Stimulated activated naive CD8-positive, alpha-beta T cell treated with anti-CD3 and anti-CD28 coated beads, Interleukin-15, amount 100 ng/mL, for 72 hours (primary cell): ENCODE results near the gene SETD2.
A peak's percentile ranks its signal among the peaks of the same experiment; 100 is the strongest.
"Not testable (repeated sequence)": the region's sequence is repeated elsewhere in the genome, so short reads cannot be mapped to it uniquely, and the experiment has no call there.

Source experiments
- ATAC-seq: fragments of 150-1000 bp; cut with Tn5 transposase; 2 replicates; pipeline ENCODE4 v1.10.0; 2021; ENCODE audit warnings: mild to moderate bottlenecking, moderate library complexity
- DNase-seq, 2 donors: peaks; one replicate each; pipeline ENCODE4 v3.0.0; 2021 to 2022
- H3K27ac Mint-ChIP-seq, 2 donors: one replicate each; pipeline ENCODE4 v1.8.0; 2022; ENCODE audit warnings: mild to moderate bottlenecking in 2 of 2, mixed read lengths in 2 of 2, moderate library complexity in 2 of 2
- H3K27me3 Mint-ChIP-seq: one replicate; pipeline ENCODE4 v1.8.0; 2022; ENCODE audit warnings: mixed read lengths
- H3K4me1 Mint-ChIP-seq: one replicate; pipeline ENCODE4 v1.8.0; 2022; ENCODE audit warnings: mild to moderate bottlenecking, mixed read lengths
- H3K4me3 Mint-ChIP-seq, 2 donors: one replicate each; pipeline ENCODE4 v1.8.0; 2022; ENCODE audit warnings: mild to moderate bottlenecking in 2 of 2, mixed read lengths in 2 of 2, moderate library complexity in 1 of 2
- H3K9me3 Mint-ChIP-seq, 2 donors: one replicate each; pipeline ENCODE4 v1.8.0; 2022; ENCODE audit warnings: mixed read lengths in 2 of 2

SETD2 gene, protein sequence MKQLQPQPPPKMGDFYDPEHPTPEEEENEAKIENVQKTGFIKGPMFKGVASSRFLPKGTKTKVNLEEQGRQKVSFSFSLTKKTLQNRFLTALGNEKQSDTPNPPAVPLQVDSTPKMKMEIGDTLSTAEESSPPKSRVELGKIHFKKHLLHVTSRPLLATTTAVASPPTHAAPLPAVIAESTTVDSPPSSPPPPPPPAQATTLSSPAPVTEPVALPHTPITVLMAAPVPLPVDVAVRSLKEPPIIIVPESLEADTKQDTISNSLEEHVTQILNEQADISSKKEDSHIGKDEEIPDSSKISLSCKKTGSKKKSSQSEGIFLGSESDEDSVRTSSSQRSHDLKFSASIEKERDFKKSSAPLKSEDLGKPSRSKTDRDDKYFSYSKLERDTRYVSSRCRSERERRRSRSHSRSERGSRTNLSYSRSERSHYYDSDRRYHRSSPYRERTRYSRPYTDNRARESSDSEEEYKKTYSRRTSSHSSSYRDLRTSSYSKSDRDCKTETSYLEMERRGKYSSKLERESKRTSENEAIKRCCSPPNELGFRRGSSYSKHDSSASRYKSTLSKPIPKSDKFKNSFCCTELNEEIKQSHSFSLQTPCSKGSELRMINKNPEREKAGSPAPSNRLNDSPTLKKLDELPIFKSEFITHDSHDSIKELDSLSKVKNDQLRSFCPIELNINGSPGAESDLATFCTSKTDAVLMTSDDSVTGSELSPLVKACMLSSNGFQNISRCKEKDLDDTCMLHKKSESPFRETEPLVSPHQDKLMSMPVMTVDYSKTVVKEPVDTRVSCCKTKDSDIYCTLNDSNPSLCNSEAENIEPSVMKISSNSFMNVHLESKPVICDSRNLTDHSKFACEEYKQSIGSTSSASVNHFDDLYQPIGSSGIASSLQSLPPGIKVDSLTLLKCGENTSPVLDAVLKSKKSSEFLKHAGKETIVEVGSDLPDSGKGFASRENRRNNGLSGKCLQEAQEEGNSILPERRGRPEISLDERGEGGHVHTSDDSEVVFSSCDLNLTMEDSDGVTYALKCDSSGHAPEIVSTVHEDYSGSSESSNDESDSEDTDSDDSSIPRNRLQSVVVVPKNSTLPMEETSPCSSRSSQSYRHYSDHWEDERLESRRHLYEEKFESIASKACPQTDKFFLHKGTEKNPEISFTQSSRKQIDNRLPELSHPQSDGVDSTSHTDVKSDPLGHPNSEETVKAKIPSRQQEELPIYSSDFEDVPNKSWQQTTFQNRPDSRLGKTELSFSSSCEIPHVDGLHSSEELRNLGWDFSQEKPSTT (N-terminal part only)

DNA sequence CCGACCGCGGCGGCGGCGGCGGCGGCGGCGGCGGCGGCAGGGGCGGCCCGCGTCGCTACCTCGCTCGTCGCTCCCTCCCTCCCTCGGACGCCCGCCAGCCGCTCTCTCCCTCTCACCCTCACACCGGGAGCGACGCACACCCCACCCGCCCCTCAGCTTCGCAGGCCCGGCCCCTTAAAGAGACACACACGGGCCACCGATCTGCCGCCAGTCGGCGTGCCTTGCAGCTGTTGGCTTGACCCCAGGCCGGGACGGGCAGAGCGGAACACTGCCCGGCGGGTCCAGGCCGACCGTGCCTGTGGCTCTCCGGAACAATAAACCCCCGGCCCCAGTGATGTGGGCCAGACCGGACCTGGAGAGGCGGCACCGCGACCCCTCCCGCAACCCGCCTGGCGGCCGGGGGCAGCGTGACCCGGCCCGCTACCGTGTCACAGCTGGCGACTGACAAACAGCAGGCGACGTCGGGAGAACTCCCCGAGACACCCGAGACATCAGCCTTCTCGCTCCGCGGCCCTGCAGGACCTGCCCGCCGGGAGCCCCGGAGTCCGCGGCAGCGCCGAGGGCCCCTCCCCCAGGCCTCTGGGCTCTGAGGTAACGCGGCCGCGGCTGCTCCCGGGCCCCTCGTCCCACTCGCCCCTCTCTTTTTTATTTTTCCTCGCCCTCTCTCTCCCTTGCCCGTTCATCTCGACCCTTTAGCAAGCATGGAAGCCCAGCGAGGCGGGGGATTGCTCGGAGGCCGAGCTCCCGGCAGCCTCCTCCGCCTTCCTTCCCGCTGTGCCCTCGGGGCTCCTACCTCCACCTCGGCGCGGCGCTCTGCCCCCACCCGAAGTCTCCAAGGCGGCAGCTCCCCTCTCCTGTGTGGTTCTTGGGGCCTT, at the start of gene SETD2:
TSS of gene SETD2 (minus strand) at position 107 of the 875 bp plus-strand sequence. CDS start 189 bp downstream, outside the sequence.
- Mint-ChIP-seq H3K4me1 (peaks cover 45% of the 10 kb centered on the region), H3K4me3 (peak within 1 kb of the TSS; percentile 86 to 99), H3K9me3 (no peaks in the 10 kb centered on the region), H3K27ac (peak within 1 kb of the TSS; percentile 99), H3K27me3 (no peaks in the 10 kb centered on the region)
- peak; percentile 92 for ATAC-seq
- peak; percentile 85 for DNase-seq

DNA sequence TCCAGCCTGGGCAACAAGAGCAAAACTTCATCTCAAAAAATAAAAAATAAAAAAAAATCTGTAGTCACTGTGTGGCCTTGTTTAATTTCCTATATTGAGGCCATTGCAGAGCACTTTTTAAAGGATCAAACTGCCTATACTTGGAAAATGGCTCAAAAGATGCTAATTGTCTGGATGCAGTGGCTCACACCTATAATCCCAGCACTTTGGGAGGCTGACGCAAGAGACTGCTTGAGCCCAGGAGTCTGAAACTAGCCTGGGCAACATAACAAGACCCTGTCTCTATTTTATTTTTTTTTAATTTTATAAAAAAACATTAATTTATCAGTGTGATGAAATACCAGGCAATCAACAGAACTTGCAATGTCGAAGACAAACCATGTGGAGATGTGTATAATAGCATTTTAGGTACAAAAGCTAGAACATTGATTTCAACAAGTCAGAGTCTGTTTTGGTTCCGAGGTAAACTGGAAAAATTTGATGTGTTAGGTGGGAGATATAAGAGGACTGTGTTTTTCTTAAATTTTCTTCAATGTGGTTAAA, 47.0 kb upstream of the SETD2 start:
- H3K4me3 Mint-ChIP-seq = no peak overlapping the region
- H3K4me1 Mint-ChIP-seq = no peaks in the 10 kb centered on the region
- no peak for ATAC-seq
- H3K27me3 Mint-ChIP-seq = no peaks in the 10 kb centered on the region
- no peak overlapping the region for H3K27ac Mint-ChIP-seq
- no peak for DNase-seq
- no peaks in the 10 kb centered on the region for H3K9me3 Mint-ChIP-seq

DNA sequence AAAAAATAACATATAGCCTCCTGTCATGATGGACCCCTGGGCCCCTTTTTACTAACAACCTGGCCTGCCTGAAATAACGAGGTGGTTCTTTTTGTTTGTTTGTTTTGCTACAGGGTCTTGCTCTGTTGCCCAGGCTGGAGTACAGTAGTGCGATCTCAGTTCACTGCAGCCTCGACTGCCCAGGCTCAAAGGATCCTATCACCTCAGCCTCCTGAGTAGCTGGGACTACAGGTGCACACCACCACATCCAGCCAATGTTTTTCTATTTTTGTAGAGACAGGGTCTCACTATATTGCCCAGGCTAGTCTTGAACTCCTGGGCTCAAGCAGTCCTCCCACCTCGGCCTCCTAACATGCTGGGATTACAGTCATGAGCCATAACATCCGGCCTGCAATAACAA, 42.1 kb upstream of the SETD2 start:
- not testable (repeated sequence) for H3K9me3 Mint-ChIP-seq, ATAC-seq, H3K27ac Mint-ChIP-seq, H3K4me1 Mint-ChIP-seq, H3K4me3 Mint-ChIP-seq, H3K27me3 Mint-ChIP-seq, DNase-seq

DNA sequence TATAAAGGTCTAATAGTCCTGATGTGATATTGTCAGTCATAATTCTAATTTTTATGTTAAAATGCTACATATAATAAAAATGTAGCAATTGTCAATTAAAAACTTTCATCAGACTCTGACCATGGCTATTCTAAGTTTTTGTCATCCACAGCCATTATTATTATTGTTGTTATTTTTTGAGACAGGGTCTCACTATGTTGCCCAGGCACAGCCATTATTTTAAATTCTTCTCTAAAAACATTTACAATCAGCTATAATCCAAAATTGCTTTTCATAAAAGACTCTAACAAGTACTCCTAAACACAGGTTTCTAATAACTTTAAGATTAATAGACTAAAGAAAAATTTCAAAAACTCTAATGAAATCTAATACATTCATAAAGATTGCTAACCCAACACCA, 41.0 kb upstream of the SETD2 start:
- DNase-seq = no peak
- H3K27me3 Mint-ChIP-seq = no peaks in the 10 kb centered on the region
- ATAC-seq = no peak
- no peak overlapping the region for H3K4me3 Mint-ChIP-seq
- no peaks in the 10 kb centered on the region for H3K9me3 Mint-ChIP-seq
- H3K27ac Mint-ChIP-seq = no peak overlapping the region
- H3K4me1 Mint-ChIP-seq = no peaks in the 10 kb centered on the region

DNA sequence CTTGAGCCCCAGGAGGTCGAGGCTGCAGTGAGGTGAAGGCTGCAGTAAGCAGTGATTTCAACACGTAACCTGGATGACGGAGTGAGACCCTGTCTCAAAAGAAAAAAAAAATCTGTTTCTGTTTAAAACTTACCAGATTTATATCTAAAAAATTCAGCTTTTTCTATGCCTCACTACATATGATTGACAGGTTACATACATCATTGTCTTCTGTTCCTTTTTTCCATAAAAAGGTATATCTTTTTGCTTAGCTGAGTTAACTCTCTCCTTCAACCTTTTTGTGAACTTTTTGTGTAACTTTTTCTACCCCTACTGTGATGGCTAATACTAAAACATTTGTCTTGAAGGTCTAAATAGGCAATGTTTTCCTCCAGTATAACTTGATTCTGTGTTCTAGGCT, 38.6 kb upstream of the SETD2 start:
- Mint-ChIP-seq H3K27ac (no peak overlapping the region), H3K27me3 (no peaks in the 10 kb centered on the region), H3K9me3 (no peaks in the 10 kb centered on the region), H3K4me1 (no peaks in the 10 kb centered on the region), H3K4me3 (no peak overlapping the region)
- DNase-seq (no peak), ATAC-seq (no peak)

DNA sequence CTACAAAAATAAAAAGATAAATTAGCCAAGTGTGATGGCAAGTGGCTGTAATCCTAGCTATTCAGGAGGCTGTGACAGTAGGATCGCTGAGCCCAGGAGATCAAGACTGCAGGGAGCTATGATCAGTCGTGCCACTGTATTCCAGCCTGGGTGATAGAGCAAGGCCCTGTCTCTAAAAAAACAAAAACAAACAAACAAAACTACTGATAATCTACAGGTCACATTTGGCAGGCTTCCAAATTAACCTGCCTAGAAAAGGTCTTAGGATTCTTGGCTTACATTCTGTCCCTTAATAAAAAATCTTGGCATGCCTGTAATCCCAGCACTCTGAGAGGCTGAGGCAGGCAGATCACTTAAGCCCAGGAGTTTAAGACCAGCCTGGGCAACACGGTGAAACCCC, 33.4 kb upstream of the SETD2 start:
- Mint-ChIP-seq H3K4me3 (no peak overlapping the region), H3K27ac (no peak overlapping the region), H3K4me1 (no peaks in the 10 kb centered on the region), H3K27me3 (no peaks in the 10 kb centered on the region), H3K9me3 (no peaks in the 10 kb centered on the region)
- DNase-seq = no peak
- no peak for ATAC-seq

DNA sequence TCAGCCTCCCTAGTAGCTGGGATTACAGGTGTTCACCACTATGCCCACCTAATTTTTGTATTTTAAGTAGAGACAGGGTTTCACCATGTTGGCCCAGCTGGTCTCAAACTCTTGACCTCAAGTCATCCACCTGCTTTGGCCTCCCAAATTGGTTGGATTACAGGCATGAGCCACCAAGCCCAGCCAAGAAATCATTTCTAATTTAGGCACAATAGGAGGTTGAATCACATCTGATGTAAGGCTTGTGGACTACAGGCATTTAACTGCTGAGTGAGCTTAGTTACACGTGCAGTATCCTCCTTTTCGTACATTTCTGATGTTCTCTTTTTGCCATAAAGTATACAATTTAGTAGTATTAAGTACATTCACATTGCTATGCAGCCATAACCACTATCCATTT, 31.1 kb upstream of the SETD2 start:
- Mint-ChIP-seq H3K4me1 (no peaks in the 10 kb centered on the region), H3K27ac (no peak overlapping the region), H3K9me3 (no peaks in the 10 kb centered on the region), H3K4me3 (no peak overlapping the region), H3K27me3 (no peaks in the 10 kb centered on the region)
- DNase-seq (no peak), ATAC-seq (no peak)

DNA sequence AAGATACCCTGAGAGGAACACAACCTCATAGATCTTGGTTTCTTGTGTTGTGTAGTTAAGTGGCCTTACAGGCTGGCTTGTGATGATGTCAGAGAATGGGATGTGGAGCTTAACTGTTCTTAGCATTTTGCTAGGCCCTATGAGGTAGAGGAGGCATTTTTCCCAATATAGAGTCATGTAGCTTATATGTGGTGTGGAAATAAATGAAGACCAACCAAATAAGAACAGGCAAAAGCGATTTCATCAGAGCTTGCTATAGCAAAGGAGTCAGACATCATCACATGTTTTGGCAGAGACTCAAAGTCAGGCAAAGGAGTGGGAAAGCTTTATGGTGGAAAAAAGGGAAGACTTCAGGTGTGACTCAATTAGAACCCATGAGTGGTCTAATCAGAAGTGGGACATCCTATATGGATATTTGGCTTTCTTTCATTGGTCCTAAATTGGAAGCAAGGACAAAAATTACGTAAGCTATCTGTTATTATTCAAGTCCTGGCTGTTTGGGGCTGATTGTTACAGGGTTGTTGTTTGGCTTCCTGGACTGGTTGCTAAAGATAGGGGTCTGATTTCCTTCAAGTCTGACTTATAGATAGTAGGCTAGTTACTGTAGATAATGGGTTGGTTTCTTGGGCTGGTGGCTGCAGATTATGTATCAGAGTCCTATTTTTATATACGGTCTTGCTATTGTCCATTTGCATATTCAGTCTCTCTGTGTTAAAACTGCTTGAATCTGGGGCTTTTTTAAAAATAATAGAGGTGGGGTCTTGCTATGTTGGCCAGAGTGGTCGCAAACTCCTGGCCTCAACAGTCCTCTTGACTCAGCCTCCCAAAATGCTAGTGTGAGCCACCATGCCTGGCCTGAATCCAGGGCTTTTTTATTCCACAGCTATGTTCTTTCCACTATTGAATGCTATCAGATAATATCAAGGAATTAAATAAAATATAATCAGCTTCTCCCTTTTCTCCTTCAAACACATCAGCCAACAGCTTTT, 30.3 kb upstream of the SETD2 start:
- no peak for ATAC-seq
- no peaks in the 10 kb centered on the region for H3K4me1 Mint-ChIP-seq
- H3K27ac Mint-ChIP-seq = no peak overlapping the region
- no peak for DNase-seq
- no peak overlapping the region for H3K4me3 Mint-ChIP-seq
- no peaks in the 10 kb centered on the region for H3K9me3 Mint-ChIP-seq
- H3K27me3 Mint-ChIP-seq = no peaks in the 10 kb centered on the region

DNA sequence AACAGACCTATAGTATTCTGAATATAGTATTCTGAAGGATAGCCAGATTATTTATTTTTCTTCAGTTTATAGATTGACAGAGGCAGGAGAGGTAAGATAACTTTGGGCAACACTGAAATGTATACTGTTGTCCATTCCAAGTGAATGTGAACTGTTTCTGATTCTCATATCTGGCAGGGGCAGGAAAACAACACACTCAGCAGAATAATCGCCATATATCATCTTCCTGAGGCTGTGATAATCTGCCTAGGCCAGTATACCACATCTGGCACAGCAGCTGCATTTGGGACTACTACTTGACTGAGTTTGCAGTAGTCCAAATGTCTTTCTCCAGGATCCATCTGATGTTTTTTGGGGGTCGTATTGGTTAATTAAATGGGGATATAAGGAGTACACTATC, 22.4 kb upstream of the SETD2 start:
- H3K27ac Mint-ChIP-seq = no peak overlapping the region
- no peak overlapping the region for H3K4me3 Mint-ChIP-seq
- H3K27me3 Mint-ChIP-seq = no peaks in the 10 kb centered on the region
- DNase-seq (no peak), ATAC-seq (no peak)
- H3K4me1 Mint-ChIP-seq = no peaks in the 10 kb centered on the region
- H3K9me3 Mint-ChIP-seq = no peaks in the 10 kb centered on the region

DNA sequence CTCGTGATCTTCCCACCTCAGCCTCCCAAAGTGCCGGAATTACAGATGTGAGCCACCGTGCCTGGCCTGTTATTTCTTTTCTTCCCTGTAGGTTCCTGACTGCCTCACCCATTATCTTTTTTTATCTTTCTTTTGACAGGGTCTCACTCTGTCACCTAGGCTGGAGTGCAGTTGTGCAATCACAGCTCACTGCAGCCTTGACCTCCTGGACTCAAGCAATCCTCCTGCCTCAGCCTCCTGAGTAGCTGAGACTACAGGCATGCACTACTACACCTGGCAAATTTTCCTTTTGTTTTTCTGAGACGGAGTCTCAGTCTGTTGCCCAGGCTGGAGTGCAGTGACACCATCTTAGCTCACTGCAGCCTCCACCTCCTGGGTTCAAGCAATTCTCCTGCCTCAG, 17.8 kb upstream of the SETD2 start:
- H3K4me1 Mint-ChIP-seq, H3K27me3 Mint-ChIP-seq, DNase-seq, H3K9me3 Mint-ChIP-seq, ATAC-seq, H3K27ac Mint-ChIP-seq, H3K4me3 Mint-ChIP-seq: not testable (repeated sequence)

DNA sequence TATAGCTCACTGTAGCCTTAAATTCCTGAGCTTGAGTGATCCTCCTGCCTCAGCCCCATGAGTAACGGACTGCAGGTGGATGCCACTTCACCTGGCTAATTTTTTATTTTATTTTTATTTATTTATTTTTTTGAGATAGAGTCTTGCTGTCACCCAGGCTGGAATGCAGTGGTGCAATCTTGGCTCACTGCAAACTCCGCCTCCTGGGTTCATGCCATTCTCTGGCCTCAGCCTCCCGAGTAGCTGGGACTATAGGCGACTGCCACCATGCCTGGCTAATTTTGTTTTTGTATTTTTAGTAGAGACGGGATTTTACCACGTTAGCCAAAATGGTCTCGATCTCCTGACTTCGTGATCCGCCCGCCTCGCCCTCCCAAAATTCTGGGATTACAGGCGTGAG, 16.1 kb upstream of the SETD2 start:
- H3K4me3 Mint-ChIP-seq, H3K4me1 Mint-ChIP-seq: not testable (repeated sequence)

DNA sequence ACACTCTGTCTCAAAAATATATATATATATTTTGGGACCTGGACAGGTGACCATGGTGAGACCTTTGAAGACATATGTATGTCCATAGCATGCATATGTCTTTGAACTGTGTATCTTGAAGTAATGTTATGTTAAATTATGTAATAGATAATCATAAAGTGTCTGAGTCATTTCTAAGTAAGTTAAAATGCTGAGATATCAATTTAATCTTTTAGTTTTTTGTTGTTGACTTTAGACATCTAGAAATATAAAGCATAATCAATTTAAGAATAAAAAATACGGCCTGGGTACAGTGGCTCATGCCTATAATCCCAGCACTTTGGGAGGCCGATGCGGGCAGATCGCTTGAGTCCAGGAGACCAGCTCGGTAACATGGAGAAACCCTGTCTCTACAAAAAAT, 12.7 kb upstream of the SETD2 start:
- Mint-ChIP-seq H3K4me1 (peaks cover 10% of the 10 kb centered on the region), H3K4me3 (no peak overlapping the region), H3K27me3 (no peaks in the 10 kb centered on the region), H3K9me3 (no peaks in the 10 kb centered on the region), H3K27ac (no peak overlapping the region)
- ATAC-seq (no peak), DNase-seq (no peak)

More for the DNA sequence above, 16.1 kb upstream of the SETD2 start:
- not testable (repeated sequence) for ATAC-seq, H3K27ac Mint-ChIP-seq, H3K27me3 Mint-ChIP-seq, H3K9me3 Mint-ChIP-seq, DNase-seq

DNA sequence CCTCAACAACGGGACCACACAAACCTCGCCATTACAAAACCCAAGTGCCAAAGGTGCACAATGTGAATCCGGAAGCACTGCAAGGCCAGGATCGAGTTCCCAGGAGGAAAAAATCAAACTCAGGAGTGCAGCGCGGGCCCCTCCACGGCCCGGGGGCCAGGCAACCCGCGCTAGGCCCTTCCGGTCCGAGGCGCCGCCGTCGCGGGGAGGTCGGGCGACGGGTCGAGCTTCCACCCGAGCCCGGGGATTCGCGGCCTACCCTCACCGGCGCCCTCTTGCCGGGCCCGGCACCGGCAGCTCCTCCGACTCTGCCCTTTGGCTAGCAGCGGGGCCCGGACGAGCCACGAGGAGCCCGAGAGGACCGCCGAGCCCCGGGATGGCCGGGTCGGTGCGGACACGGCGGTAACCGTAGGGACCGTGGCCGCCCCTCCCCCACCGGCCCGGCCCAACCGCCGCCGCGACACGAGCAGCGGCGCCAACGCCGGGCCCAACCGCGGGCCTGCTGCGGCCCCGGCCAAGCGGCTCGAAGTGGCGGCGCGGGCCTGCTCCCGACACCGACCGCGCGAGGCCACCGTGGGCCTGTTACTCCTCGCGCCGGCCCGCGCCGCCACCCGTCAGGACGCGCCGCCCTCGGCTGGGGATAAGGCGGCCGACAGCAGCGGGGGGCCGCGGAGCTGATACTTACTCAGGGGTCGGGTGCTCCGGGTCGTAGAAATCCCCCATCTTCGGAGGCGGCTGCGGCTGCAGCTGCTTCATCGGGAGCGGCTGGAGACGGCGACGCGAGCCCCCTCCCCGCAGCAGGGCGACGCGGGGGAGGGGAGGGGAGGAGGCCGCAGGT, 525 bp downstream of the SETD2 start:
- ATAC-seq (peak; percentile 38), DNase-seq (peak; percentile 71 to 74)
- no peaks in the 10 kb centered on the region for H3K9me3 Mint-ChIP-seq
- peak overlapping the region; percentile 99 for H3K27ac Mint-ChIP-seq
- H3K4me1 Mint-ChIP-seq = peaks cover 51% of the 10 kb centered on the region
- H3K27me3 Mint-ChIP-seq = no peaks in the 10 kb centered on the region
- peak overlapping the region; percentile 86 to 99 for H3K4me3 Mint-ChIP-seq
